Muscle layer of duodenum (tissue), 2 donors: Measurements from ENCODE around the gene NMRAL1.

ENCODE experiments used
- H3K27ac ChIP-seq: one replicate; pipeline ENCODE4 v1.7.0; 2013; ENCODE audit warnings: mild to moderate bottlenecking, low read length
- H3K27me3 ChIP-seq: one replicate; pipeline ENCODE4 v1.7.0; 2013; ENCODE audit warnings: low read depth, mild to moderate bottlenecking, control low read depth, low read length
- H3K36me3 ChIP-seq, 2 donors: one replicate each; pipeline ENCODE4 v1.7.0; 2013; ENCODE audit warnings: low read length in 2 of 2, control low read depth in 1 of 2, mild to moderate bottlenecking in 1 of 2; ENCODE audit not compliant: insufficient read depth in 2 of 2, control insufficient read depth in 1 of 2
- H3K4me1 ChIP-seq, 2 donors: one replicate each; pipeline ENCODE4 v1.7.0; 2013; ENCODE audit warnings: low read length in 2 of 2, mild to moderate bottlenecking in 2 of 2, control low read depth in 1 of 2, moderate library complexity in 1 of 2; ENCODE audit not compliant: insufficient read depth in 2 of 2, control insufficient read depth in 1 of 2
- H3K4me3 ChIP-seq, 2 donors: one replicate each; pipeline ENCODE4 v1.7.0; 2013; ENCODE audit warnings: low read length in 2 of 2, low read depth in 1 of 2, mild to moderate bottlenecking in 1 of 2
- H3K9me3 ChIP-seq, 2 donors: one replicate each; pipeline ENCODE4 v1.7.0; 2013; ENCODE audit warnings: low read length in 2 of 2, control low read depth in 1 of 2, mild to moderate bottlenecking in 1 of 2; ENCODE audit not compliant: control insufficient read depth in 1 of 2
- donor health status: healthy.

Gene NMRAL1

DNA sequence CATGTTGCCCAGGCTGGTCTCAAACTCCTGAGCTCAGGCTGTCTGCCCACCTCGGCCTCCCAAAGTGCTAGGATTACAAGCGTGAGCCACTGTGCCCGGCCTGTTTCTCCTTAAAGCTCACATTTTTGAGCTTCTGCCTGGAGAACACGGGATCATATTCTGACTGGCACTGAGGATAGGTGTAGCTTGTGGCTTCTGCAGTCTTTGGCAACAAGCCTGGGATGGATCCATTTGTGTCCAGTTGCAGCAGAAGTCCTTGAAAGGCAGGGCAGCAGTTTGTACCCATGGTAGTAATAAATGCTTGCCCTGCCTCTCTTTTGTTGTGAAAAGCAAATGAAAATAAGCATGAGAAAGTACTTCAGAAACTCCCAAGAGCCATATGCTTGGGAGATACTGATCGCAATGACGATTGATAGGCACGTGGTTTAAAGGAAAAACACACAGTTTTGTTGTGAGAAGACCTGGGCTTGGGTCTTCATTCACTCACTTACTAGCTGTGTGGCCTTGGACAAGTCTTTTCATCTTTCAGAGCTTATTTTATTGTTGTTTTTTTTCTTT lies 54.9 kb downstream of the NMRAL1 start:
- no peak overlapping the region for H3K4me3 ChIP-seq
- no peaks in the 10 kb centered on the region for H3K27me3 ChIP-seq
- peaks cover 0 to 16% of the 10 kb centered on the region in 2 donors for H3K4me1 ChIP-seq
- no peaks in the 10 kb centered on the region for H3K9me3 ChIP-seq
- H3K27ac ChIP-seq = no peak overlapping the region
- H3K36me3 ChIP-seq = no peaks in the 10 kb centered on the region

DNA sequence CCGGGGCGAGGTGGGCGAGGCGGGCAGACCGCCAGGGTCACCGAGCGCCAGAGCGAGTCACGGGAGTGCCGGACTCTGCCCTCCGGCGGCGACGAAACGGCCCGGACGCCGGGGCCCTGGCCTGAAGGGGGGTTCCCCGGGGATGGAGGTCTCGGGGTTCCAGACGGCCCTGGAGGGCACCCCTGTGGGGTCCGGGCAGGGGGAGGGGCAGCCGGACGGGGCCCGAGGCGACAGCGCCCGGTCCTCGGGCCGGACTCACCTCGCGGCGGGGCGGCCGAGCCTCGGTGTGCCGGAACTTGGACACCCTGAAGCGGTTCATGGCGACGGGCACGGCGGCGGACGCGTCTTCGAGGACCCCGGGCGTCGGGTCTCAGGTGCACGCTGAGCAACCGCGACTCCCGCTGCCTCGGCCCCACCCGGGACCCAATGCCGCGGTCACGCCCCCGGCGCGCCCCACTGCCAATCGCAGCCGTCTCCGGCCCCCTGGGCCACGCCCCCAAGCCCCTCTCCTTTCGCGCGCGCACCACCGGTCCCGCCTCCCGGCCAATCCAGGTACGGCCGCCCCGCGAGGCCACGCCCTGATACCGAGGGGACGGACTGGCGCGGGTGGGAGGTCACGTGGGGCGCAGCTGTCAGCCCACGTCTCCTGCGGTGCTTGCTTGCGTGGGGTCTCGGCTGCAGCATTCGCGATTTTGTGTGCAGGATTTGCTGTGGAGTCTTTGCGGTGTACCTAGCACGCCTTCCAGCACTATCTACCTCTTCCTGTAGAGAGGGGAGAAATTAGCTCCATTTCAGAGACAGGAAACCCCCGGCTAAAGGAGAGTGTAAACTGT lies 58.0 kb downstream of the NMRAL1 start, which contains the start of gene CORO7:
TSS of gene CORO7 (minus strand) at position 397 of the 833 bp plus-strand sequence. CDS start at position 319, 78 bp downstream.
- H3K27me3 ChIP-seq = no peaks in the 10 kb centered on the region
- H3K36me3 ChIP-seq = peaks cover 0 to 7% of the 10 kb centered on the region in 2 donors
- peaks cover 0 to 29% of the 10 kb centered on the region in 2 donors for H3K4me1 ChIP-seq
- peak within 1 kb of the TSS; percentile 29 for H3K27ac ChIP-seq
- H3K9me3 ChIP-seq = no peaks in the 10 kb centered on the region
- peak within 1 kb of the TSS; percentile 53 to 92 for H3K4me3 ChIP-seq

DNA sequence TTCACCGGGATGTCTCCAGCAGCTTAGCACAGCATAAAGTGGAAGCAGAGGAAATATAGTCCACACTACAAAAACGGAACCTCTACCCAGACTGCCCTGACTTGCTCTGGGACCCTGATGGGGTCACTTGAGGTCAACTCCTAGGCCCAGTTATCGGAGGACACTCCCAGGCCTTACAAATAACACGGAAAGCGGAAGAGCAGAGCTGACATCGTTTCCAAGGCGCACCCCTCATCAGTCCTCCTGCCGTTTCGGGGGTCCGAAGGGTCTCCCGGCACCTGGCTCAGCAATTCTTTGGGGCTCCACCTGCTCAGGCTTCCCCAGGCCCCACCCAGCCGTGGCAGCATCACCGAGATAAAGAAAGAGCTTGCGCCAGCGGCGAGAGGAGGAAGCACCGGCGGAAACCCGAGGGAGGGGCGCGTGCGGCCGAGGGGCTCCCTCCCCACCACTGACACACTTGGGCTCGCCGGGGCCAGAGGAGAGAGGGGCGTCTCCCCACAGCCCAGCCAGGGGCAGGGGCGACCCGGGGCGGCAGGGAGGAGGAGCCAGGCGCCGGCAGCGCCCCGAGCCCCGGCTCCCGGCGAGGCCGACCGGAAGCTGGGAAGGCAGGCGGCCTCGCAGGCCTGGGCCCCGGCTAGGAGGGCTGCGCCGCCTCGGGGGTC lies 58.8 kb downstream of the NMRAL1 start:
- Histone ChIP-seq H3K36me3 (peaks cover 0 to 7% of the 10 kb centered on the region in 2 donors), H3K9me3 (no peaks in the 10 kb centered on the region), H3K27me3 (no peaks in the 10 kb centered on the region), H3K4me3 (peak overlapping the region; percentile 53 to 92), H3K4me1 (peaks cover 0 to 37% of the 10 kb centered on the region in 2 donors), H3K27ac (peak overlapping the region; percentile 29)

DNA sequence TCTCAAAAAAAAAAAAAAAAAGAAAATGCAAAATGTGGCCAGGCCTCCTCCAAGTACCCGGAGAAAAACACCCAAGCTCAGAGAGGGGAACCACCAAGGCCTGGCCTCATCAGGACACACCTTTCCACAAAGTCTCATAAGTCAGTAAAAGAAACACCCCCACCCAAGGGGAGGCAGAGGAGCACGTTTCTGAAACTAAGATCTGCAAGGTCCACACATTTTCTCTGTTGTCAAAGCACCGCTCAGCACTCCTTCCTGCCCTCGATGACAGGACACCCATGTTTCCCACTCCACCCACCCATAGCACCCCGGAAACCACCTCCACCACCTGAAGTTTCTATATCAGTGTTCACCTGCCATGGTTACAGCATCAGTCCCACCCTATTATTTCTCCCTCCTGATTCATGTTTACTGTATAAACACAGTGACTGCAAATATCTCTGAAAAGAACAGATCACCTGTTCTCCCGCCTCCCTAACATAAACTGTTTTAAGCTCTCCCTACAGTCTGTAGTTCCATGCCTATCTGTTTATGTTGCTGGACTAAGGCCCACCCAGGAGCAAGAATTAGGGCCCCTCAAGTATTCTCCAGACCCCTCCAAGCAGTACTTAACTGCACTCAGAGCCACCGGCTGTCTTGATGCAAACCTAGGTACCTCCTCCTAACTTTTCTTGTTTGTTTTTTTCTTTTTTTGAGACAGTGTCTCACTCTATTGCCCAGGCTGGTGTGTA lies 60.1 kb downstream of the NMRAL1 start:
- Histone ChIP-seq H3K9me3 (no peaks in the 10 kb centered on the region), H3K36me3 (peaks cover 2 to 7% of the 10 kb centered on the region in 2 donors), H3K4me3 (no peak overlapping the region), H3K27ac (no peak overlapping the region), H3K4me1 (peaks cover 0 to 50% of the 10 kb centered on the region in 2 donors), H3K27me3 (no peaks in the 10 kb centered on the region)

DNA sequence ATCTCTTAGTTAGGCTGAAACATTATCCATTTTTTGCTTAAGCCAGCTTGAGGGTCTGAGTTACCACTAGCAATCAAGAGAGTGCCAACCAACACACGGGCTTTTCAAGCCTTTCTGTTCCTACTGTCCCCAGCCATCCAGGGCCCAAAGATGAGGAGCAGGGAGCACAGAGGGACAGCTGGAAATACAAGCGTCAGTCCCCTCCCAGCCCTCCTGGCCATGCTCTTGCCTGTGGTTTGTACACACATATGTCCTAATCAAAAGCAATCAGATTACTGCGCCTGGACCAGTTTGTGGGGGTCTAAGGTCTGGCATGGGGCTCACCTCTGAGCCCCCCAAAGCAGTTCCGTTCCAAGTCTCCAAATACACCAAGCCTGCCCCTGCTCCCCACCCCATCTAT lies 61.6 kb downstream of the NMRAL1 start:
- H3K9me3 ChIP-seq = no peaks in the 10 kb centered on the region
- H3K4me1 ChIP-seq = peaks cover 0 to 60% of the 10 kb centered on the region in 2 donors
- no peak overlapping the region for H3K4me3 ChIP-seq
- H3K27me3 ChIP-seq = no peaks in the 10 kb centered on the region
- H3K36me3 ChIP-seq = peaks cover 7 to 10% of the 10 kb centered on the region in 2 donors
- H3K27ac ChIP-seq = no peak overlapping the region

DNA sequence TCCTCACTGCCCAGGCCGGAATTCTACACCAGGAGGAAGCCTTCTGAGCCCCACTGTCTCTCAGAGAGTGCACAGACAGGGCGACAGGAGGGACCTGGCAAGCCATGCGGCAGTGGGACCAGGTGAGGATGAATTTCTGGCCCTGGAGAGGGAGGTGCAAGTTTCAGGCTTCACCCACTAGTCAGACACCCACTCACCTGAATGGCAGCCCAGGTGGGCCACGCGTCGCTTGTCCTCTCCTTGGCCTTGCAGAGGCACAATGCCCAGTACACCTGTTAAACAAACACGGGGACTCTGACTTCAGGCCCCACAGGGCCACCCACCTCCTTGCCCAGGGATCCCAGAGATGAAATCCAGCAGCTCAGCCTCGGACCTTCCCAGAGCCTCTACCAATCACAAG lies 62.3 kb downstream of the NMRAL1 start:
- Histone ChIP-seq H3K9me3 (no peaks in the 10 kb centered on the region), H3K4me1 (peaks cover 0 to 60% of the 10 kb centered on the region in 2 donors), H3K4me3 (no peak overlapping the region), H3K27ac (no peak overlapping the region), H3K36me3 (peaks cover 12 to 17% of the 10 kb centered on the region in 2 donors), H3K27me3 (no peaks in the 10 kb centered on the region)
